HEK293 (cell line): ENCODE measurements around the gene LRRC46.

Experiments
- CTCF ChIA-PET: fragments of 350-600 bp; formaldehyde crosslinking; extraction: SDS; loops from one replicate; lab custom pipeline; 2021; ENCODE audit warnings: antibody characterized with exemption; lab: Yijun Ruan, JAX
- POLR2A ChIA-PET: fragments of 300-600 bp; formaldehyde crosslinking; extraction: SDS; loops from one replicate; lab custom pipeline; 2020; ENCODE audit warnings: antibody characterized with exemption, inconsistent platforms; lab: Yijun Ruan, JAX
- H3K27ac ChIP-seq: fragments of 200-500 bp; sonication (Bioruptor generic); 2 replicates; pipeline ENCODE4 v1.5.1; 2014; ENCODE audit warnings: low read depth, low read length, control low read depth, inconsistent platforms; ENCODE audit errors: extremely low read depth
- H3K36me3 ChIP-seq, 2 experiments: fragments of 200-500 bp in 1 of 2; sonication (Bioruptor generic) in 1 of 2; 1 replicate in 1 of 2; 2 replicates in 1 of 2; pipeline ENCODE4 v1.5.1; 2014 to 2017; ENCODE audit warnings: inconsistent platforms in 2 of 2, low read length in 2 of 2; ENCODE audit not compliant: control insufficient read depth in 2 of 2, insufficient read depth in 1 of 2
- H3K4me1 ChIP-seq: fragments of 200-500 bp; sonication (Bioruptor generic); 2 replicates; pipeline ENCODE4 v1.5.1; 2014; ENCODE audit warnings: mild to moderate bottlenecking, low read length, inconsistent platforms; ENCODE audit not compliant: control insufficient read depth, insufficient read depth
- H3K4me3 ChIP-seq: 2 replicates; pipeline ENCODE4 v1.5.1; 2011; ENCODE audit warnings: low read depth, mild to moderate bottlenecking, control low read depth, low read length, moderate library complexity
- H3K9me3 ChIP-seq: fragments of 200-500 bp; sonication (Bioruptor generic); 2 replicates; pipeline ENCODE4 v1.5.1; 2014; ENCODE audit warnings: low read depth, low read length, inconsistent platforms; ENCODE audit not compliant: control insufficient read depth, insufficient read depth
- CTCF ChIP-seq: fragments of 450-650 bp; formaldehyde crosslinking; IDR thresholded peaks from 2 replicates; pipeline ENCODE4 v1.5.1; 2016; ENCODE audit warnings: missing biosample characterization, missing genetic modification characterization
- GLI2 ChIP-seq: fragments of 450-650 bp; formaldehyde crosslinking; IDR thresholded peaks from 2 replicates; pipeline ENCODE4; 2017; ENCODE audit warnings: missing biosample characterization, missing genetic modification characterization, low read depth, borderline replicate concordance
- KLF16 ChIP-seq: fragments of 450-650 bp; formaldehyde crosslinking; IDR thresholded peaks from 2 replicates; pipeline ENCODE4 v1.5.1; 2017; ENCODE audit warnings: missing biosample characterization, missing genetic modification characterization
- KLF7 ChIP-seq: fragments of 450-650 bp; formaldehyde crosslinking; IDR thresholded peaks from 2 replicates; pipeline ENCODE4 v1.5.1; 2016; ENCODE audit warnings: missing biosample characterization, missing genetic modification characterization, borderline replicate concordance
- KLF8 ChIP-seq: fragments of 450-650 bp; formaldehyde crosslinking; IDR thresholded peaks from 2 replicates; pipeline ENCODE4 v1.5.1; 2016; ENCODE audit warnings: missing biosample characterization, missing genetic modification characterization
- PRDM1 ChIP-seq: fragments of 450-650 bp; formaldehyde crosslinking; IDR thresholded peaks from 2 replicates; pipeline ENCODE4; 2016; ENCODE audit warnings: missing biosample characterization, missing genetic modification characterization
- ZBTB20 ChIP-seq: fragments of 450-650 bp; formaldehyde crosslinking; IDR thresholded peaks from 2 replicates; pipeline ENCODE4 v1.5.1; 2016; ENCODE audit warnings: missing biosample characterization, missing genetic modification characterization
- ZBTB49 ChIP-seq: fragments of 450-650 bp; formaldehyde crosslinking; IDR thresholded peaks from 2 replicates; pipeline ENCODE4 v1.5.1; 2016; ENCODE audit warnings: missing biosample characterization, missing genetic modification characterization, low read depth
- ZFP69B ChIP-seq: fragments of 450-650 bp; formaldehyde crosslinking; IDR thresholded peaks from 2 replicates; pipeline ENCODE4 v1.5.1; 2016; ENCODE audit warnings: missing biosample characterization, missing genetic modification characterization
- ZNF10 ChIP-seq: fragments of 450-650 bp; formaldehyde crosslinking; IDR thresholded peaks from 2 replicates; pipeline ENCODE4 v1.5.1; 2017; ENCODE audit warnings: missing biosample characterization, missing genetic modification characterization
- ZNF2 ChIP-seq: fragments of 450-650 bp; formaldehyde crosslinking; IDR thresholded peaks from 2 replicates; pipeline ENCODE4 v1.5.1; 2016; ENCODE audit warnings: missing biosample characterization, missing genetic modification characterization
- ZNF202 ChIP-seq: fragments of 450-650 bp; formaldehyde crosslinking; IDR thresholded peaks from 2 replicates; pipeline ENCODE4 v1.5.1; 2016; ENCODE audit warnings: missing biosample characterization, missing genetic modification characterization, borderline replicate concordance
- ZNF366 ChIP-seq: fragments of 450-650 bp; formaldehyde crosslinking; conservative IDR thresholded peaks from 2 replicates; pipeline ENCODE4 v1.5.1; 2016; ENCODE audit warnings: missing biosample characterization, missing genetic modification characterization
- ZNF513 ChIP-seq: fragments of 450-650 bp; IDR thresholded peaks from 2 replicates; pipeline ENCODE4 v1.5.1; 2018; ENCODE audit warnings: missing biosample characterization, missing genetic modification characterization
- ZNF521 ChIP-seq: fragments of 450-650 bp; formaldehyde crosslinking; IDR thresholded peaks from 2 replicates; pipeline ENCODE4 v1.5.1; 2017; ENCODE audit warnings: missing biosample characterization, mild to moderate bottlenecking, missing genetic modification characterization
- ZNF585B ChIP-seq: fragments of 450-650 bp; formaldehyde crosslinking; IDR thresholded peaks from 2 replicates; pipeline ENCODE4 v1.5.1; 2016; ENCODE audit warnings: missing biosample characterization, missing genetic modification characterization
- ZNF624 ChIP-seq: fragments of 450-650 bp; formaldehyde crosslinking; IDR thresholded peaks from 2 replicates; pipeline ENCODE4 v1.5.1; 2017; ENCODE audit warnings: missing biosample characterization, missing genetic modification characterization
- ZNF639 ChIP-seq: fragments of 450-650 bp; formaldehyde crosslinking; IDR thresholded peaks from 2 replicates; pipeline ENCODE4 v1.5.1; 2016; ENCODE audit warnings: missing biosample characterization, missing genetic modification characterization
- ZNF777 ChIP-seq: fragments of 450-650 bp; formaldehyde crosslinking; IDR thresholded peaks from 2 replicates; pipeline ENCODE4 v1.5.1; 2017; ENCODE audit warnings: missing biosample characterization, missing genetic modification characterization, borderline replicate concordance

Gene LRRC46

GRCh38 chr17:47816947-47817346 is 14.5 kb upstream of the LRRC46 start:
- Histone ChIP-seq H3K27ac (no peak overlapping the region), H3K36me3 (peaks cover 0 to 69% of the 10 kb centered on the region in 2 experiments; a peak in 2 of 3 replicates), H3K9me3 (no peaks in the 10 kb centered on the region), H3K4me3 (no peak overlapping the region), H3K4me1 (peaks cover under 1% of the 10 kb centered on the region)
- ChIA-PET POLR2A (interaction anchor here (0.6 to 0.9 kb wide), 2 partner anchors 14 to 1087 kb away, joined by 3 to 7 read pairs; partner anchors contain the start of genes LRRC46 and MRPL10), CTCF (interaction anchor here (0.6 to 0.7 kb wide), 3 partner anchors 14 to 31 kb away, joined by 3 to 5 read pairs (median 4); no protein-coding TSS in a partner anchor)
- TF ChIP-seq KLF8 (tag by site-specific recombination) (no peak), PRDM1 (tag by site-specific recombination) (no peak)

GRCh38 chr17:47818002-47818695 is 13.3 kb upstream of the LRRC46 start:
- Histone ChIP-seq H3K4me3 (no peak overlapping the region), H3K27ac (no peak overlapping the region), H3K4me1 (peaks cover 3% of the 10 kb centered on the region), H3K9me3 (no peaks in the 10 kb centered on the region), H3K36me3 (peaks cover 0 to 66% of the 10 kb centered on the region in 2 experiments; a peak in 2 of 3 replicates)
- POLR2A ChIA-PET: interaction anchor here (0.9 to 1.8 kb wide), 2 partner anchors 13 kb away, joined by 3 to 10 read pairs; partner anchors contain the start of genes LRRC46 and MRPL10
- CTCF ChIA-PET: no interaction called here
- peak; percentile 53 for TF ChIP-seq ZNF585B (tag by site-specific recombination)
- TF ChIP-seq ZNF10: no peak

- H3K9me3 ChIP-seq: no peaks in the 10 kb centered on the region
- H3K4me1 ChIP-seq: peaks cover 3% of the 10 kb centered on the region
- ChIA-PET CTCF (no interaction called here), POLR2A (interaction anchor here (1.8 kb wide), 1 partner anchor 12 kb away, joined by 10 read pairs; the partner anchor contains the start of genes LRRC46 and MRPL10)
- TF ChIP-seq CTCF: no peak
- no peak for TF ChIP-seq ZNF2 (tag by site-specific recombination)
- no peak for TF ChIP-seq ZNF366
- no peak for TF ChIP-seq ZBTB20 (tag by site-specific recombination)
- no peak for TF ChIP-seq GLI2
- TF ChIP-seq ZNF202: no peak
- TF ChIP-seq ZNF513: no peak
- TF ChIP-seq ZNF639 (tag by site-specific recombination): no peak
- TF ChIP-seq ZFP69B (tag by site-specific recombination): no peak
- no peak for TF ChIP-seq KLF16 (tag by site-specific recombination)
- no peak for TF ChIP-seq ZNF521 (tag by site-specific recombination)
- TF ChIP-seq ZNF777 (tag by site-specific recombination): no peak
- TF ChIP-seq ZNF624: no peak
- TF ChIP-seq ZBTB49: no peak
- no peak for TF ChIP-seq KLF7 (tag by site-specific recombination)
- peaks cover 0 to 67% of the 10 kb centered on the region in 2 experiments; a peak in 2 of 3 replicates for H3K36me3 ChIP-seq
- no peak overlapping the region for H3K4me3 ChIP-seq
- no peak overlapping the region for H3K27ac ChIP-seq
Observed at GRCh38 chr17:47819475-47819874, 12.0 kb upstream of the LRRC46 start.
